Measurements from ENCODE around the gene SOX15. TPM values are rescaled to one million over a fixed set of nuclear protein-coding genes. Genes with fewer than 3 reads are reported as not detected.
A peak's percentile ranks its signal among the peaks of the same experiment; 100 is the strongest.

SOX15 gene
- total RNA-seq, 3 donors from 2014 or later: 0.20 to 0.38 (median 0.24) TPM

- Mint-ChIP-seq H3K36me3 (ENCODE audit: insufficient read depth) (peaks cover 16% of the 10 kb centered on the region), H3K4me1 (ENCODE audit: low read depth) (peaks cover 40% of the 10 kb centered on the region), H3K9me3 (no peaks in the 10 kb centered on the region), H3K4me3 (peak overlapping the region; percentile 96), H3K27me3 (ENCODE audit: low read depth) (no peaks in the 10 kb centered on the region)
- ATAC-seq (peak in 1 of 2 donors; percentile 16), DNase-seq (peak; percentile 44)
Observed at GRCh38 chr17:7560172-7561027, 29.5 kb downstream of the SOX15 start.

- H3K36me3 Mint-ChIP-seq (ENCODE audit: insufficient read depth): peaks cover 11% of the 10 kb centered on the region
- no peak for DNase-seq
- H3K4me1 Mint-ChIP-seq (ENCODE audit: low read depth): peaks cover 48% of the 10 kb centered on the region
- H3K4me3 Mint-ChIP-seq: peak overlapping the region; percentile 96
- no peak for ATAC-seq
- H3K27me3 Mint-ChIP-seq (ENCODE audit: low read depth): no peaks in the 10 kb centered on the region
- no peaks in the 10 kb centered on the region for H3K9me3 Mint-ChIP-seq
Observed at GRCh38 chr17:7559320-7560171, 30.3 kb downstream of the SOX15 start.

- peaks cover 47% of the 10 kb centered on the region for H3K4me1 Mint-ChIP-seq (ENCODE audit: low read depth)
- ATAC-seq (no peak), DNase-seq (no peak)
- peaks cover 9% of the 10 kb centered on the region for H3K36me3 Mint-ChIP-seq (ENCODE audit: insufficient read depth)
- no peaks in the 10 kb centered on the region for H3K9me3 Mint-ChIP-seq
- no peaks in the 10 kb centered on the region for H3K27me3 Mint-ChIP-seq (ENCODE audit: low read depth)
- peak within 1 kb of the TSS; percentile 45 for H3K4me3 Mint-ChIP-seq
Observed at GRCh38 chr17:7558544-7559319, 31.2 kb downstream of the SOX15 start, which contains the start of gene TNFSF13. TNFSF13 (plus strand) TSS chr17:7558750; CDS start chr17:7559040, 290 bp downstream.

GRCh38 chr17:7557775-7558543 lies 31.9 kb downstream of the SOX15 start:
- peaks cover 55% of the 10 kb centered on the region for H3K4me1 Mint-ChIP-seq (ENCODE audit: low read depth)
- no peak for ATAC-seq
- H3K36me3 Mint-ChIP-seq (ENCODE audit: insufficient read depth): peaks cover 9% of the 10 kb centered on the region
- H3K27me3 Mint-ChIP-seq (ENCODE audit: low read depth): no peaks in the 10 kb centered on the region
- H3K9me3 Mint-ChIP-seq: no peaks in the 10 kb centered on the region
- DNase-seq: no peak
- H3K4me3 Mint-ChIP-seq: peak overlapping the region; percentile 45

- no peak for ATAC-seq
- no peak for DNase-seq
- Mint-ChIP-seq H3K27me3 (ENCODE audit: low read depth) (no peaks in the 10 kb centered on the region), H3K4me1 (ENCODE audit: low read depth) (peaks cover 56% of the 10 kb centered on the region), H3K4me3 (no peak overlapping the region), H3K9me3 (no peaks in the 10 kb centered on the region), H3K36me3 (ENCODE audit: insufficient read depth) (peaks cover 4% of the 10 kb centered on the region)
Observed at GRCh38 chr17:7557147-7557764, 32.6 kb downstream of the SOX15 start.

- ATAC-seq (no peak), DNase-seq (no peak)
- peaks cover 60% of the 10 kb centered on the region for H3K4me1 Mint-ChIP-seq (ENCODE audit: low read depth)
- H3K36me3 Mint-ChIP-seq (ENCODE audit: insufficient read depth): peaks cover 4% of the 10 kb centered on the region
- H3K4me3 Mint-ChIP-seq: no peak overlapping the region
- H3K27me3 Mint-ChIP-seq (ENCODE audit: low read depth): no peaks in the 10 kb centered on the region
- no peaks in the 10 kb centered on the region for H3K9me3 Mint-ChIP-seq
Observed at GRCh38 chr17:7556627-7557026, 33.3 kb downstream of the SOX15 start.

GRCh38 chr17:7555320-7555948 lies 34.5 kb downstream of the SOX15 start:
- Mint-ChIP-seq H3K36me3 (ENCODE audit: insufficient read depth) (peaks cover 4% of the 10 kb centered on the region), H3K4me1 (ENCODE audit: low read depth) (peaks cover 65% of the 10 kb centered on the region), H3K9me3 (no peaks in the 10 kb centered on the region), H3K27me3 (ENCODE audit: low read depth) (no peaks in the 10 kb centered on the region), H3K4me3 (no peak overlapping the region)
- ATAC-seq: no peak
- DNase-seq: no peak

- Mint-ChIP-seq H3K36me3 (ENCODE audit: insufficient read depth) (peaks cover 4% of the 10 kb centered on the region), H3K27me3 (ENCODE audit: low read depth) (no peaks in the 10 kb centered on the region), H3K4me3 (no peak overlapping the region), H3K4me1 (ENCODE audit: low read depth) (peaks cover 66% of the 10 kb centered on the region), H3K9me3 (no peaks in the 10 kb centered on the region)
- DNase-seq (no peak), ATAC-seq (no peak)
Observed at GRCh38 chr17:7553356-7553755, 36.5 kb downstream of the SOX15 start.

- DNase-seq (no peak), ATAC-seq (peak; percentile 25 to 36)
- H3K4me1 Mint-ChIP-seq (ENCODE audit: low read depth): peaks cover 66% of the 10 kb centered on the region
- H3K4me3 Mint-ChIP-seq: peak overlapping the region; percentile 62
- no peaks in the 10 kb centered on the region for H3K9me3 Mint-ChIP-seq
- peaks cover 4% of the 10 kb centered on the region for H3K36me3 Mint-ChIP-seq (ENCODE audit: insufficient read depth)
- H3K27me3 Mint-ChIP-seq (ENCODE audit: low read depth): no peaks in the 10 kb centered on the region
Observed at GRCh38 chr17:7552621-7553051, 37.3 kb downstream of the SOX15 start.

- Mint-ChIP-seq H3K4me3 (no peak overlapping the region), H3K4me1 (ENCODE audit: low read depth) (peaks cover 66% of the 10 kb centered on the region)
Observed at GRCh38 chr17:7551396-7551795, 38.5 kb downstream of the SOX15 start.

GRCh38 chr17:7550344-7550743 lies 39.5 kb downstream of the SOX15 start:
- no peak overlapping the region for H3K4me3 Mint-ChIP-seq
- no peaks in the 10 kb centered on the region for H3K27me3 Mint-ChIP-seq (ENCODE audit: low read depth)
- ATAC-seq: no peak
- no peaks in the 10 kb centered on the region for H3K9me3 Mint-ChIP-seq
- no peaks in the 10 kb centered on the region for H3K36me3 Mint-ChIP-seq (ENCODE audit: insufficient read depth)
- DNase-seq: no peak
- H3K4me1 Mint-ChIP-seq (ENCODE audit: low read depth): peaks cover 61% of the 10 kb centered on the region

More at GRCh38 chr17:7551396-7551795, 38.5 kb downstream of the SOX15 start:
- Mint-ChIP-seq H3K9me3 (no peaks in the 10 kb centered on the region), H3K27me3 (ENCODE audit: low read depth) (no peaks in the 10 kb centered on the region), H3K36me3 (ENCODE audit: insufficient read depth) (peaks cover under 1% of the 10 kb centered on the region)
- ATAC-seq (no peak), DNase-seq (no peak)

GRCh38 chr17:7549401-7550055 lies 40.4 kb downstream of the SOX15 start:
- no peaks in the 10 kb centered on the region for H3K36me3 Mint-ChIP-seq (ENCODE audit: insufficient read depth)
- peaks cover 53% of the 10 kb centered on the region for H3K4me1 Mint-ChIP-seq (ENCODE audit: low read depth)
- H3K4me3 Mint-ChIP-seq: peak overlapping the region; percentile 71
- ATAC-seq: peak; percentile 60 to 63
- no peaks in the 10 kb centered on the region for H3K27me3 Mint-ChIP-seq (ENCODE audit: low read depth)
- H3K9me3 Mint-ChIP-seq: no peaks in the 10 kb centered on the region
- peak; percentile 24 for DNase-seq

Data from activated T-cell treated with anti-CD3 and anti-CD28 coated beads, Interleukin-2, amount 50 U/mL, for 4 hours (primary cell).